NCI-H1436 treated with DMSO at 0.1 percent for 48 hours (cell line): Measurements from ENCODE around the gene KRTAP4-6.
"Not testable (repeated sequence)": the region's sequence is repeated elsewhere in the genome, so short reads cannot be mapped to it uniquely, and the experiment has no call there.

Source experiments
- DNase-seq: peaks from one replicate; lab custom pipeline; 2025; lab: John Stamatoyannopoulos, UW

The KRTAP4-6 gene

DNA sequence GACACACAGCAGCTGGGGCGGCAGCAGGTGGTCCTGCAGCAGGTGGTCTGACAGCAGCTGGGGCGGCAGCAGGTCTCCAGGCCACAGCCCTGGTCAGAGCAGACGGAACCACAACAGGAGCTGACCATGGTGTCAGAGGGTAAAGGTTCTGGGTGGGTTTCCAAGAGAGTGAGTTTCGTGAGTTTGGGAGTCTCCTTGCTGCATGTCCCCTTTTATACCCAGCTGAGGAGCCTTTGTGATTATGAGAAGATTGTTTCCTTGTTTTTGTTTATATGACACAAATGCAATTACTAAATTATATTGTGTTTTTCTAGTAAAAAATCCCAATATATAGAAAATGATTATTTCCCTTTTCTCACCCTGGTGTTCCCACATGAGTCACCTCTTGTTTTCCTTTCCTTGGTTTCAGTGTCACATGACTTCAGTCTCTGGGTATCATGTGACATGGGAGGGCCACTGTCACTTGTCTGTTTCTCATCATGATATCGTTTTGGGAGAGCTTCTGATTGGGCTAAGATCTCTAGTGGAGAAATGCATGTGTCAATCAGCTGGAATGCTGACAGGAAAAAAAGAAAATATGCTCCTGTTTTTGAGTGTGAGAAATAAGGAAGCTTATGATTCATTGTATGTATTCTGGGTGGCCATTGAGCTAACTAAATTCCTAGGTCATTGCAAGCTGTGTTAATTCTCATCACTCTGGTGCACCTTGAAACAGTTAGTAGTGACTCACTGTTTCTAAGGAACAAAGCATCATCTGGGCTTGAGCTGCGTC, at the start of gene KRTAP4-6:
KRTAP4-6 (minus strand) TSS at position 185 of the 772 bp plus-strand sequence; CDS start at position 128, 57 bp downstream.
- no peak for DNase-seq

DNA sequence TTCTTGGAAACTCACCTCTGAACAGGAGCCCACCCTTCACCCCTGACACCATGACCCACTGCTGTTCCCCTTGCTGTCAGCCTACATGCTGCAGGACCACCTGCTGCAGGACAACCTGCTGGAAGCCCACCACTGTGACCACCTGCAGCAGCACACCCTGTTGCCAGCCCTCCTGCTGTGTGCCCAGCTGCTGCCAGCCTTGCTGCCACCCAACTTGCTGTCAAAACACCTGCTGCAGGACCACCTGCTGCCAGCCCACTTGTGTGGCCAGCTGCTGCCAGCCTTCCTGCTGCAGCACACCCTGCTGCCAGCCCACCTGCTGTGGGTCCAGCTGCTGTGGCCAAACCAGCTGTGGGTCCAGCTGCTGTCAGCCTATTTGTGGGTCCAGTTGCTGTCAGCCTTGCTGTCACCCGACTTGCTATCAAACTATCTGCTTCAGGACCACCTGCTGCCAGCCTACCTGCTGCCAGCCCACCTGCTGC, 49.5 kb upstream of the KRTAP4-6 start, which contains the start of gene KRTAP9-1:
KRTAP9-1 (plus strand) TSS at position 51 of the 482 bp plus-strand sequence; CDS start at position 51, 0 bp downstream.
- DNase-seq, result not testable (repeated sequence)

DNA sequence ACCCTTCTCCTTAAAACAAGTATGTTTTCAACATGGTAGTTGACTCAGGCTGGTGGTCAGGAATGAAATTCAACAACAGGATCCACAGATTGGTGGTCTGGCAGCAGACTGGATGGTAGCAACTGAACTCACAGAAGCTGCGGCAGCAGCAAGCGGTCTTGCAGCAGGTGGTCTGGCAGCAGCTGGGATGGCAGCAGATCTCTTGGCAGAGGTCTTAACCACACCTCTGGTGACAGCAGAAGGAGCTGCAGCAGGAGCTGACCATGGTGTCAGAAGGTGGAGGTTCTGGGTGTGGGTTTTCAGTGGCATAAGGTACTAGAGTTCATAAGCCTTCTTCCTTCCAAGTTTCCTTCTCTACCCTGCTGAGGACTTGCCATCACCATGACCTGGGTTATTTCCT, 46.5 kb upstream of the KRTAP4-6 start:
- no peak for DNase-seq

DNA sequence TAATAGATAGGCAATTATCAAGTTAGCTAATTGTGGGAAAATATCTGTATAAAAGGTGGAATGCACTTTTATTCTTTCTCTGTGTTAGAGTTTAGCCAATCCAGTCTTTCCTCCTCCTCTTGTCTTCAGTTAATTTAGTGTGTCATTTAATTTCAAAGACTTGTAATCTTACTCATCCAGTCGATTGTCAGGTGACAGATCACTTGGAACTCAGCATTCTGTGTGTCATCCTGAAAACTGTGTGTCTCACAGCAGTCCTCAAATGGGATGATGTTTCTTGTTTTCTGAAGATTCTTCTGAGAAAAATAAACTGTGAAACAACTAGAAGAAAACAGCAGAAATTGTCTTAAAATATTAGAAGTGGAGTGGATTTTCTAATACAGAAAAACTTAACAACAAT, 44.7 kb upstream of the KRTAP4-6 start:
- DNase-seq, result no peak

DNA sequence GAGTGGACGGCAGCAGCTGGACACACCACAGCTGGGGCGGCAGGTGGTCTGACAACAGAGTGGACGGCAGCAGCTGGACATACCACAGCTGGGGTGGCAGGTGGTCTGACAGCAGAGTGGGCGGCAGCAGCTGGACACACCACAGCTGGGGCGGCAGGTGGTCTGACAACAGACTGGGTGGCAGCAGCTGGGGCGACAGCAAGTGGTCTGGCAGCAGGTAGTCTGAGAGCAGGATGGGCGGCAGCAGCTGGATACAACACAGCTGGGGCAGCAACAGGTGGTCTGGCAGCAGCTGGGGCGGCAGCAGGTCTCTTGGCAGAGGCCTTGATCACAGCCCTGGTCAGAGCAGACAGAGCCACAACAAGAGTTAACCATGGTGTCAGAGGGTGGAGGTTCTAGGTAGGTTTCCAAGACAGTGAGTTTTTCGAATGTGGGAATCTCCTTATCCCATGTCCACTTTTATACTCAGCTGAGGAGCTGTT, 44.2 kb upstream of the KRTAP4-6 start, which contains the start of gene KRTAP4-1:
KRTAP4-1 (minus strand) TSS at position 432 of the 482 bp plus-strand sequence; CDS start at position 375, 57 bp downstream.
- no peak for DNase-seq

DNA sequence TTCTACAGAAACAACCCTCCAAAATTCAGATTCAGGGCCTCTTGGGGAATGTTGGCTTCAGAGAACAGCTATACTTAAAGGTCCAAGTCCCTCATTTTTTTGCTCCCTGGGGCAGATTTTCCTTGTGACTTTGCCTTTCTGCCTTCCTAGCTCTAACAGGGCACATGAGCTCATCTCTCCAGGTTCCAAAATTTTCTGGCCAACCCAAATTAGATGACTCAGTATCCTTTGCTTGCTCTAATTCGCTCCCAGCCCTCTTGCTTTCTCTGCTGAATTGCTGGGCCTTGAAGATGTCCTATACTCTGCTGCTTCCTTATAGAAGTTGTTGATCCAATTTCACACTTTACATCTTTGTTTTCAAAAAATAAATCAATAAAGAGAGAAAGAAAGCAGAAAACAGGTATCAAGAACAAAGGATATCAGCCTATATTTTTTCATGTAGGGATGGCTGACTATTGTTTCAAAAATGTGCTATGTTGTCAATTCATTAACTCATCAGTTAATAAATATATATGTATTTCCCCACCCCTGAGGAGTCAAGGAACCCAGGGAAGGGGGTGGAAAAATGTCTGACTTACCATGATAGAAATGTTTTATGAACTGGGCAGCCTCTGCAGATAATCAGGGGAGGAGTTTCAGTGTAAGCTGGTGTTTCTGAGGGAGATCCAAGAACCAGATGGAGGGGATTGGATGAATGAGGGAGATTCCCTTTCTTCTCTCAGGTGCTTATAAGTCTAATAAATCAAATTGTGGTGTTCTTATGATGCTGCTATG, 38.7 kb upstream of the KRTAP4-6 start:
- DNase-seq, result no peak

DNA sequence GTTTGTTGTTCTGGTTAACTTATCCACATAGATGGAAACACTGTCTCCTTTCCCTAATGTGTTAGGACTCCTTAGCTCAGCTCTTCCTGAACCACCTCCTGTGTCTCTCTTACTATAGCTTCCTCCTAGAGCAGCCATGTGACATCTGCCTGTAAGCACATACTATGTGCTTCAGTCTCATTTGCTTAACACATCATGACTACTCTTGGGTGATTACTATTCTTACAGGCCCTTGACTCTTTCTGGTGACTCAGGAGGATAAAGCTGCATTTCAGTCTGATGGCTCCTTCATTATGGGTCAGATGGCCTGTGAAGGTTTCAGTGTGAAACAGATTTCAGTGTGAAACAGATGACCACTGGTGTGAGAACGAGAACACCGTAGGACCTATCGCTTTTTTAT, 38.0 kb upstream of the KRTAP4-6 start:
- no peak for DNase-seq

DNA sequence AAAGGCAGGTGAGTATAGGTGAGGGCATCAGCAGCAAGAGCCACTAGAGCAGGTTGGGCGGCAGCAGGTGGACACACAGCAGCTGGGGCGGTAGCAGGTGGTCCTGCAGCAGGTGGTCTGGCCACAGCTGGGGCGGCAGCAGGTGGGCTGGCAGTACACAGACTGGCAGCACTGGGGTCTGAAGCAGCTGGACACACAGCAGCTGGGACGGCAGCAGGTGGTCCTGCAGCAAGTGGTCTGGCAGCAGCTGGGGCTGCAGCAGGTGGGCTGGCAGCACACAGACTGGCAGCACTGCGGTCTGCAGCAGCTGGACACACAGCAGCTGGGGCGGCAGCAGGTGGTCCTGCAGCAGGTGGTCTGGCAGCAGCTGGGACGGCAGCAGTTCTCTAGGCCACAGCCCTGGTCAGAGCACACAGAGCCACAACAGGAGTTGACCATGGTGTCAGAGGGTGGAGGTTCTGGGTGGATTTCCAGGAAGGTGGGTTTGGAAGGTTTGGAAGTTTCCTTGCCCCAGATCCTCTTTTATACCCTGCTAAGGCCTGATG, 37.5 kb upstream of the KRTAP4-6 start, which contains the start of gene KRTAP4-2:
KRTAP4-2 (minus strand) TSS at position 495 of the 545 bp plus-strand sequence; CDS start at position 438, 57 bp downstream.
- DNase-seq, result no peak

DNA sequence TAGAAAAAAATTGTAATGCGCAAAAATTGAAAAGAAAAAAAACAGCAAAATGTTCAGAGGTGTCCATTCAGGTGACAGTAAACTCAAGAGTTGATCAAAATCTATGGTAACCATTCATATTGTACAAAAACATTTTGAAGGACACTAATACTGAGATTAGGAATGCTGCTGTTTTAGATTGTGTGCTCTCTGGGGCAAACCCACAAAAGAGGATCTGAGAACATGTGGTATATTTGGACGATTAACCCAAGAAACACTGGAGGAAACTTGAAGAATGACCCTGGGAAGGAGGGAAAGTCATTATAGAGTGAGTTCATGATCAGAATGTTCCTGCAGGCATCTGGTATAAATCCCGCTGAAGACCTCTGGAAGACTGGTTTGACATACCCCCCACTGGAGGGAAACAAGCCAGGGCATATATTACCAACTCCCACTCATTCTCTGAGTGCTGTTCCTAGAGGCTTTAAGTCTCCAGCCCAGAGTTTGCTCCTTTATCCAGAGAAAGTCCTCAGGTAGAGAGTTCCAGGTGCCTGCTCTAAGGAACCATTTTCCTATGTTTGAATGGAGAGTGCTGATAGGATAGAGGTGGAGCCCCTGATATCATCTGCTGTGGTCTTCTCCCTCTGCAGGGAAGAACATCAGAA, 36.5 kb upstream of the KRTAP4-6 start:
- no peak for DNase-seq

DNA sequence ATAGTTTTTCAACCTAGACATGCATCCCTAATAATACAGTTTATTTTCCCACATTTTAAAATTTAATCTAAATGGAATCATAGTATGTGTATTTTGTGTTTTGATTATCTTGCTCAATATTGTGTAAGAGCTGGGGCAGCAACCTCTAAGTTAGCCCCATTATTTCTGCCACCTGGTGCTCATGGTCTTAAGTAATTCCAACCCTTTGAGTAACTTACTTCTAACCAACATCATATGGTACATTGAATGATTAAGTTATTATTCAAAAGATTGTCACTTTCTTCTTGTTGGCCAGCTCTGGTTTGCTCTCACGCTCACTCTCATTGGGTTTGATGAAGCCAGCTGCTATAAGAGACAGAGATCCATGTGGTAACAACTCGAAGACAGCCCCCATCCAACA, 31.5 kb upstream of the KRTAP4-6 start:
- no peak for DNase-seq

DNA sequence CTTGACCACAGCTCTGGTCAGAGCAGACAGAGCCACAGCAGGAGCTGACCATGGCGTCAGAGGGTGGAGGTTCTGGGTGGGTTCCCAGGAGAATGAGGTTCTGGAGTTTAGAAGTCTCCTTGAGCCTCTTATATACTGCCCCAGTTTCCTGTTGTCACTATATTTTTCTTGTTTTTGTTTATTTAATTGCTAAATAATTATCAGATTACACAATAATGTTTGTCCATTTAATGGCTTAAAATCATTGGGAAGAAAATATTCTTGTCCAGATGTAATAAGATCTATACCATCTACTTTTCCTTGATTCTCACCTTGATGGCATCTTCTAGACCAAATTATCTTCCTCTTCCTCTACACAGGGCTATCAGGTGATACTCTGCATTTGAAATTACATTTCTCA, 27.8 kb upstream of the KRTAP4-6 start, which contains the start of gene KRTAP4-3:
KRTAP4-3 (minus strand) TSS at position 101 of the 400 bp plus-strand sequence; CDS start at position 52, 49 bp downstream.
- no peak for DNase-seq

DNA sequence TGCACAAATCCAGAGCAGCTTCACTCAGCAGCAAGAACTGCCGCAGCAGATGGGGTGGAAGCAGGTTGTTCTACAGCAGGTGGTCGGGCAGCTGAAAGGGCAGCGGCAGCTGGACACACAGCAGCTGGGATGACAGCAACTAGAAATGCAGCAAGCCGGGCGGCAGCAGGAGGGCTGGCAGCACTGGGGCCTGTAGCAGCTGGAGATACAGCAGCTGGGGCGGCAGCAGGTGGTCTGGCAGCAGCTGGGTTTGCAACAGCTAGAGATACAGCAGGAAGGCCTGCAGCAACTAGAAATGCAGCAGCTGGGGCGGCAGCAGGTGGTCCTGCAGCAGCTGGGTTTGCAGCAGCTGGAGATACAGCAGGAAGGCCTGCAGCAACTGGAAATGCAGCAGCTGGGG, 27.2 kb upstream of the KRTAP4-6 start:
- no peak for DNase-seq

DNA sequence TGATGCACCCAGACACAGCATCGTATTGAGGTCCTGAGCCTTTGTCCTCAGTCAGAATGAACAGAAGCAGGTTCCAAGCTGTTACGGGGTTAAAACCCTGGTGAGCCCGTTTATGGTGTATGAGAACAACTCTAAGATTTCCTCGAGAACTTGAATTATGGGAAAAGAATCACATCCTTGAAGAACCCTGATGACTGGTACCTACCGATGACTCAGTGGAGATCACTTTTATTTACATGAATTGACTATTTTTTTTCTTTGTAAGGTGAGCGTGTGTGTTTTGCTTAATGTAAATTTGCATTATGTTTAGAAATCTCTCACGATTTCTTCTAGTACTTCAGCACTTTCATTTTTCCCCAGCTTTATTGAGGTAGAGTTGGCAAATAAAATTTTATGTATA, 23.5 kb upstream of the KRTAP4-6 start:
- DNase-seq, result no peak

DNA sequence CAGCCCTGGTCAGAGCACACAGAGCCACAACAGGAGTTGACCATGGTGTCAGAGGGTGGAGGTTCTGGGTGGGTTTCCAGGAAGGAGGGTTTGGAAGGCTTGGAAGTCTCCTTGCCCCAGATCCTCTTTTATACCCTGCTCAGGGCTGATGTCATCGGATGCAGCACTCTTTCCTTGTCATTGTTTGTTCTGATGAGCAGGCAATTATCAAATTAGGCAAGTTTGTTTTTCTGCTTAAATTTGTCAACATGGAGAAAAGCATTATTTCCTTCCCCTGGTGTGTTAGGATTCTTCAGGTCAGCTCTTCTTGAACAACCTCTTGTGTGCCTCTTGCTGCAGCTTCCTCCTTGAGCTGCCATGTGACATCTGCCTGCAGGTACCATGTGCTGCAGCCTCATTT, 20.3 kb upstream of the KRTAP4-6 start, which contains the start of gene KRTAP4-4:
KRTAP4-4 (minus strand) TSS at position 101 of the 400 bp plus-strand sequence; CDS start at position 44, 57 bp downstream.
- no peak for DNase-seq

DNA sequence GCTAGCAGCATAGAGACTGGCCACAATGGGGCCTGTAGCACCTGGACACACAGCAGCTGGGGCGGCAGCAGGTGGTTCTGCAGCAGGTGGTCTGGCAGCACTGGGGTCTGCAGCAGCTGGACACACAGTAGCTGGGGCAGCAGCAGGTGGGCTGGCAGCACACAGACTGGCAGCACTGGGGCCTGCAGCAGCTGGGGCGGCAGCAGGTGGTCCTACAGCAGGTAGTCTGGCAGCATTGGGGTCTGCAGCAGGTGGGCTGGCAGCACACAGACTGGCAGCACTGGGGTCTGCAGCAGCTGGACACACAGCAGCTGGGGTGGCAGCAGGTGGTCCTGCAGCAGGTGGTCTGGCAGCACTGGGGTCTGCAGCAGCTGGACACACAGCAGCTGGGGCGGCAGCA, 19.8 kb upstream of the KRTAP4-6 start:
- not testable (repeated sequence) for DNase-seq

DNA sequence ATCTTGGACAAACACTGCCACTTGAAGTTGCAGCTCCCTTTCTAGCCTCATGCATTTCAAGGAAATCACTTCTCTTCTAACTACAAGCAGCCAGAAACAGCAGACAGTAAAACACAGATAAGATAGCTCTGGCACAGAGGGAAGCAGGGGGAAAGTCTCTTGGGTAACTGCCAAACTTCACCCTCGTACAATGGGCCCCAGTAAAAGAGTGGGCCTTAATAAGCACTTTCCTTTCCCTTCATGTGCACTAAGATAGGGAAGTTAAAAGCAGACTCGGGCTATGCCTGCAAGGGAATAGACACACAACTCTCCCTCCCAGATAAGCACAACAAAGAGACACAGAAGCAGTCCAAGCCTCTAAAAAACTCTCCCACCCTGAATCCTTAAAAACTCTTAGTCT, 13.5 kb upstream of the KRTAP4-6 start:
- no peak for DNase-seq

DNA sequence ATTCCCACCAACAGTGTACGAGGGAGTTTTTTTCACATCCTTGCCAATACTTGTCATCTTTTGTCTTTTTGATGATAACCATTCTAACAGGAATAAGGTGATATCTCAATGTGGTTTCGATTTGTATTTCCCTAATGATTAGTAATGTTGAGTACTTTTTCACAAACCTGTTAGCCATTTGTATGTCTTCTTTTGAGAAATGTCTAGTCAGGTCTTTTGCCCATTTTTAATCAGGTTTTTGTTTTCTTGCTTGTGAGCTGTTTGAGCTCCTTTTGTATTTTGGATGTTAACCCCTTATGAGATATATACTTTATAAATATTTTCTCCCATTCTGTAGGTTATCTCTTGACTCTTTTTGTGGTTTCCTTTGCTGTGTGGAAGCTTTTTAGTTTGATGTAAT, 11.2 kb upstream of the KRTAP4-6 start:
- DNase-seq, result no peak

DNA sequence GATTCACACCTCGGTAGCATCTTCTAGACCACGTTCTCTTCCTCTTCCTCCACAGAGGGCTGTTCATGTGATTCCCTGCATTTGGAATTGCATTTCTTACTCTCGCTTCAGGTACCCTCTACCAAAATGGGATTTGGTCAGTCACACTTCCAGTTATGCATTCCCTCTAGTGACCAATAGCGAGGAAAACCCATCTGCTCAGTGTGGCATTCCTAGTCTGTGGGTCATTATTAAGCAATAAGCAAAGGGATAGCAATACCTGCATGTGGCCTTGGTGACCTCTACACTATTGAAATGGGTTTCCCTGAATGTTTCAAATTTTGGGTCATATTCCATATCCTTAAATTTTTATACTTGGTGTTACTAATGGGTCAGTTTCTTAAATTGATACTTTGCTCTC, 9.7 kb upstream of the KRTAP4-6 start:
- no peak for DNase-seq

DNA sequence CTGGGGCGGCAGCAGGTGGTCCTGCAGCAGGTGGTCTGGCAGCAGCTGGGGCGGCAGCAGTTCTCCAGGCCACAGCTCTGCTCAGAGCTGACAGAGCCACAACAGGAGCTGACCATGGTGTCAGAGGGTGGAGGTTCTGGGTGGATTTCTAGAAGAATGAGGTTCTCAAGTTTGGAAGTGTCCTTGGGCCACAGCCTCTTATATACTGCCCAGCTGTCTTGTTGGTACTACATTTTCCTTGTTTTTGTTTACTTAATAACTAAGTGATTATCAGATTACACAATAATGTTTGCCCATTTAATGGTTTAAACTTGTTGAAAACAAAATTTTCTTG, 9.3 kb upstream of the KRTAP4-6 start, which contains the start of gene KRTAP4-5:
KRTAP4-5 (minus strand) TSS at position 174 of the 334 bp plus-strand sequence; CDS start at position 116, 58 bp downstream.
- DNase-seq, result no peak

DNA sequence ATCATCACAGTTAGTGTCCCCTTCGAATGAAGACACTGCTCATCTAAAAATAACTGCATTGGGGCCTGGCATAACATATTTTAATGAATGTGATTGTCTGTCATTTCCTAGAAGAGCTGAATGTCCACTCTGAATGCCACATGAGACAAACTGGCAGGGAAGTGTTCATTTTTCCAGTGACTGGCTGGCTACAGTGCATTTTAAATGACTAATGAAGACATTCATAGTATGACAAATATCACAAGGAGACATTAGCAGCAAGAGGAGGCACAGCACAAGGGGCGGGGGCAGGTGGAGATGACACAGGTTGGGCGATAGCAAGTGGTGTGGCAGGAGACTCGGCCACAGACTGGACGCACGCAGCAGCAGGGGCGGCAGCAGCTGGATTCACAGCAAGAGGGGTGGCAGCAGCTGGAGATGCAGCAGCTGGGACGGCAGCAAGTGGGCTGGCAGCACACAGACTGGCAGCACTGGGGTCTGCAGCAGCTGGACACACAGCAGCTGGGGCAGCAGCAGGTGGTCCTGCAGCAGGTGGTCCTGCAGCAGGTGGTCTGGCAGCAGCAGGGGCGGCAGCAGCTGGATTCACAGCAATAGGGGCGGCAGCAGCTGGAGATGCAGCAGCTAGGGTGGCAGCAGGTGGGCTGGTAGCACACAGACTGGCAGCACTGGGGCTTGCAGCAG, 8.8 kb upstream of the KRTAP4-6 start:
- not testable (repeated sequence) for DNase-seq
